ENCODE measurements around the gene MSL3B.

DNA sequence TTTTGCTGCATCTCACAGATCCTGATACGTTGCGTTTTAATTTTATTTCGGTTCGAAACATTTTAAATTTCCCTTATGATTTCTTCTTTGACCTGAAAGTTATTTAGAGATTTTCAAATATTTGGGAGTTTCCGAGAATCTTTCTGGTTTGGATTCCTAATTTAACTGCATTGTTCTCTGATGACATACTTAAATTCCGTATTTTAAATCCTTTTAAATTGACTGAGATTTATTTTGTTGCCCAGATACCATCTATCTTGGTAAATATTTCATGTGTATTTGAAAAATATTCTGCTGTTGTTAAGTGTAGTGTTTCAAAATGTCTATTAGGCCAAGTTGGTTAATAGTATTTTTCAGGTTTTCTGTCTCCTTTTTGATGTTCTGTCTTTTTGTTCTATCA lies 52.3 kb downstream of the MSL3B start:
- no peak for TF ChIP-seq CTCF (IDR thresholded peaks at IDR 0.05; ENCODE audit: low read length)
- no peak for TF ChIP-seq EZH2 (optimal IDR thresholded peaks at IDR 0.05; ENCODE audit: low read depth, low read length)
